LoVo (cell line): ENCODE data around the gene SPECC1.

Experiments used
- DNase-seq: peaks from one replicate; pipeline ENCODE4 v3.0.0-alpha.2; 2016; ENCODE audit warnings: low spot score

The SPECC1 gene

GRCh38 chr17:20173091-20173490 lies 163.9 kb downstream of the SPECC1 start:
- DNase-seq, result no peak

GRCh38 chr17:20174588-20175265 lies 165.6 kb downstream of the SPECC1 start:
- no peak for DNase-seq

GRCh38 chr17:20179041-20179440 lies 169.9 kb downstream of the SPECC1 start:
- DNase-seq, result no peak

- DNase-seq, result no peak
These were observed 171.5 kb downstream of the SPECC1 start for GRCh38 chr17:20180661-20181060.

GRCh38 chr17:20184181-20184580 lies 175.0 kb downstream of the SPECC1 start:
- DNase-seq, result no peak

GRCh38 chr17:20184977-20185619 lies 175.9 kb downstream of the SPECC1 start:
- DNase-seq, result no peak

GRCh38 chr17:20187049-20187448 lies 177.9 kb downstream of the SPECC1 start:
- no peak for DNase-seq

- DNase-seq, result no peak
These were observed 180.1 kb downstream of the SPECC1 start for GRCh38 chr17:20189302-20189701.

- no peak for DNase-seq
These were observed 180.8 kb downstream of the SPECC1 start for GRCh38 chr17:20189979-20190378.

- no peak for DNase-seq
These were observed 181.4 kb downstream of the SPECC1 start for GRCh38 chr17:20190605-20191004.

- DNase-seq, result no peak
These were observed 181.9 kb downstream of the SPECC1 start for GRCh38 chr17:20191056-20191455.

GRCh38 chr17:20196286-20196685 lies 187.1 kb downstream of the SPECC1 start:
- DNase-seq, result peak; percentile 9

GRCh38 chr17:20197272-20197926 lies 188.2 kb downstream of the SPECC1 start:
- DNase-seq, result no peak

GRCh38 chr17:20200016-20200795 lies 191.0 kb downstream of the SPECC1 start:
- DNase-seq, result no peak

- no peak for DNase-seq
These were observed 191.8 kb downstream of the SPECC1 start for GRCh38 chr17:20200865-20201458.

- no peak for DNase-seq
These were observed 193.0 kb downstream of the SPECC1 start for GRCh38 chr17:20202141-20202621.

- no peak for DNase-seq
These were observed 193.9 kb downstream of the SPECC1 start for GRCh38 chr17:20203018-20203417.

GRCh38 chr17:20203761-20204263 lies 194.7 kb downstream of the SPECC1 start:
- no peak for DNase-seq

GRCh38 chr17:20205609-20206008 lies 196.4 kb downstream of the SPECC1 start:
- DNase-seq, result no peak

- no peak for DNase-seq
These were observed 196.9 kb downstream of the SPECC1 start for GRCh38 chr17:20206068-20206467.

GRCh38 chr17:20206591-20206990 lies 197.4 kb downstream of the SPECC1 start:
- no peak for DNase-seq
